Stimulated activated CD8-positive, alpha-beta memory T cell treated with anti-CD3 and anti-CD28 coated beads, Interleukin-4, amount 100 ng/mL, for 1 hour (primary cell): ENCODE results near the gene ECEL1.

Experiments
- DNase-seq, 2 donors: peaks; one replicate each; pipeline ENCODE4 v3.0.0-alpha.2; 2020; ENCODE audit warnings: low read depth in 2 of 2, low spot score in 1 of 2

ECEL1 gene

DNA sequence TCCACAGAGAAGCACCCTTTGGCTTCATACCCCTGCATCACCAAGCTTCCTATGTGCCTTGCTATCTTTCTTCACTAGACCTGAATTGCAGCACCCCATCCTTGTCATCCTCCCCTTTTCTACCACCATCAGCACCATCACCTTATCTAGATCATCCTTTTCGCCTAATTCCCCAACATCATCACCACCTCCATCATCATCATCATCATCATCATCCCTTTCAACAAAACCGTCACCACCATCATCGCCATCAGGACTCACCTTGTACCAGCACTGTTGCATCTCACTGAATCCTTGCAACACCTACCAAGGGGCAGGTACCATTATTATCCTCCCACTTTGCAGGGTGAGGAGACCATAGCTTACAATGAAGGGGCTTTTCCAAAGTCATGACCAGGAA, 10.8 kb upstream of the ECEL1 start:
- no peak for DNase-seq

DNA sequence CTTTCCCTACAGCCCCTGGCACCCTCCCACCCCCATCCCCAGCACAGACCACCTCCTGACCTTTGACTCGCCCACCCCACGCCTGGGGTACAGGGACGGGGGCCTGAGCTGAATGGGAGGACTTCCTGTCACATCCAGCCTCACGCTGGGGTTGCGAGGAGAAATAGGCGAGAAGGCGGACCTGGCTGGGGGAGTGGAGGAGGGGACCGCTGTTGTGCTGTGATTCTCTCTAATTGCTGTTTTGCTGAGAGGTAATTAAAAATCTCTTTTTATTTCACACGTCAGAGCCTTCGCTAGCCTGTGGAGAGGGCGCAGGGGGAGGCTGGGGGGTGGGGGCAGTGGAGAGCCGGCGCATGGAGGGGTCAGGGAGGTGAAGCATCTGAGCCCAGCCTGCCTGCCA, 9.7 kb upstream of the ECEL1 start:
- no peak for DNase-seq

GRCh38 chr2:232496501-232497270, 9.1 kb upstream of the ECEL1 start:
- no peak for DNase-seq

DNA sequence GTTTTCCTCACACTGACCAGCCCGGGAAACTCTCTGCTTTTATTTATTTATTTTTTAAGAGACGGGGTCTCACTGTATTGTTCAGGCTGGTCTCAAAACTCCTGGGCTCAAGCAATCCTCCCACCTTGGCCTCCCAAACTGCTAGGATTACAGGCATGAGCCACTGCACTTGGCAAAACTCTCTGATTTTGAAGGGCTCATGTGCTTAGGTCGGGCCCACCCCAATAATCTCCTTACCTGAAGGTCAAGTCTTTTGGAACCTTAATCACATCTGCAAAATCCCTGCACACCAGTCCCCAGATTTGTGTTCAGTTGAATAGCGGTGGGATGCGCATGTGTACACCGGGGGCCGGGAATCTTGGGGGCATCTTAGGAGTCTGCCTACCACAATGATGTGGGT, 7.7 kb upstream of the ECEL1 start:
- no peak for DNase-seq

DNA sequence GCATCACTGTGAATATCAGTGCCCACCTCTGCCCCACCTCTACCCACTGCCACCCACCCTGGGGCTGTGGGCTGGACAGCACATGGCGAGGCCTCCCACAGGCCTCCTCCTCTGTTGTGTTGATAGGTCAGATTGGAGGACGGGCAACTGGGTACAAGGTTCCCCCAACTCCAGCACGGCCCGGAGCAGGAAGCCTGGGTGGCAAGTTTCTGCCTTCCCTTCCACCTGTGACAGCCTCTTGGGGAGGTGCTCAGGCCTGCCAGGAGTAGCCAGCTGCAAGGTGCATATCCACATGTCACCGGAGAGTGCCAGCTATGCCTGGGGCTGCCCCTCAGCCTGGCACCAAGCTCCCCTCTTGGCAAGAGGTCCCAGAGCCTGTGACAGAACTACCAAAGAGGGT, 6.9 kb upstream of the ECEL1 start:
- DNase-seq: no peak

GRCh38 chr2:232493701-232494474, 6.3 kb upstream of the ECEL1 start:
- no peak for DNase-seq

DNA sequence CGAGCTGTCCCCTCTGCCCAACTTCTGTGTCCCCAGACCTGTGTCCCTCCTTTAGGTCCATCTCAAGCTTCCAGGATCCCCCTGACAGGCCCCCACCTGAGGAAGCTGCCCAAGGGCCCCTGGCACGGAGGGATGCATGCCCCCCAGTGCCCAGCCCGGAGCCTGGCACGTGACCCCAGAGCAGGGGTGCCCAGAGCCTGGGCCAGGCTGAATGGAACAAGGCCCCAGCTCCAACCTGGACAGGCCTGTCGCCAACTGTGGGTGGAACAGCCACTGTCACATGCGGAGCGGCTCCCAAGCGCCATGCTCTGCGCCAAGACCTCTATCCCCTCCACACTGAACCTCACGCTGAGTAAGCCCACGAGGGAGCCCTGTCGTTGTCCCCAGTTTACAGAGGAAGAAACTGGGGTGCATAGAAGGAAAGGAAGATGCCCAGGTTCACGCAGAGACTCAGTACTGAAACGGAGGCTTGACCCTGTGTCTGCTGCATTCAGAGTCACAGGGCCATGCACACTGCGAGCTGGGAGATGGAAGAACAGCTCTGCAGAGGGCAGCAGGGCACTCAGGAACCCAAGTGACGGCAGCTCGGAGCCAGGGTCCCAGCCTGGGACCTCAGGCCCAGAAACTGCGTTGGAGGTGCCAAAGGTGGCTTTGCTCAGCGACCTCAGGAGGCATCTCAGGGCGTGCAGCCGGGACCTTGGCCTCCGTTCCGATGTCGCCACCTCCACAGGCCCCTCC, 5.5 kb upstream of the ECEL1 start:
- no peak for DNase-seq

DNA sequence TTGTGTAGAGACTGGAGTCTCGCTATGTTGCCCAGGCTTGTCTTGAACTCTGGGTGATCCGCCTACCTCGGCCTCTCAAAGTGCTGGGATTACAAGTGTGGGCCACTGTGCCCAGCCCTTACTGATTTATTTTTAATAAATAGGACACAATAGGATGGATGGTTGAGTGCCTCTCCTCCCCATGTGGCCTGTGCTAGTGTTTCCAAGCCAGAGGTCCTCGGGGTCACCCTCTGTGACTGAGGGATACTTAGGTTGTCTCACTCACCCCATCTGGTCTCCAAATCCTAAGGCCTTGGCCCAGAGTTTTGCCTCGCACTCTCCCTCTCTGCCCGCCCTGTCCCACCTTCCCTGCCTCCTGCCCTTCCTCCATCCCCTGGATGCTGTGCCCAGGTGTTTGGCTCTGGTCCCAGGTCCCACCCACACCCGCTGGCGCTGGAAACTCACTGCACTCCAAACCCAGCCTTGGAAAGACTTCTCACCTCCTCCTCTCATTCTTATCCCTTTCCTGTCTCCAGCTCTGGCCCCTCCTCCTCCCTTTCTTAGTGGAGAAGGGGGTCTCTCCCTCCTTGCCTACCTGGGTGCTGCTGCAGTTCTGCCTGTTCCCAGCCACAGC, 4.7 kb upstream of the ECEL1 start:
- DNase-seq: no peak

DNA sequence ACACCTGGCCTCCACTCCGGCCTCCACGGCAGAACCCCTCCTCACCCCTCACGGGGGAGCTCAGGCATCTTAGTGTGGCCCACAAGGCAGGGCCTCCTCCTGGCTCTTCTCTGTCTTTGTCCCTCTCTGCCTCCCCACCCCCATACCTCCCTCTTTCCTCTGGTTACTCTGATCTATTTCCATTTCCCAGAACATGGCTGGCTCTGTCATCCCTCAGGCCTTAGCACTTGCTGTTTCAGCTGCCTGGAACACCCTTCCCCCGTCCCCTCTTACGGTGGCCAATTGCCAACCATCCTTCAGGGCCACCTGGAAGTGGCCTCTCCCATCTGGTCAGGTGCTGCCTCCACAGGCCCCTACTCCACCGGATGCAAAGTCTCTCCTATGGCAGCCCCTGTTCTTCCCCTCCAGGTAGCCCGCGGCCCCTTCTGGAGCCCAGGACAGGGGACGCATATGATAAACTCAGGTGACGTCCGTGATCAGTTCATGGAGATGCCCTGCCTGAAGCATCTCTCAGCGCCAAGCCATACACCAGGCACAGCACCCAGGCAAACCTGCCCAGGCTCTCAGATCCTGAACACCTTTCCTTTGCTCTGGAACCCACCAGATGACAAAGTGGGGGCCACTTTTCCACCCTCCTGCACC, 3.6 kb upstream of the ECEL1 start:
- no peak for DNase-seq

GRCh38 chr2:232490221-232491138, 2.8 kb upstream of the ECEL1 start:
- no peak for DNase-seq

GRCh38 chr2:232489516-232490220, 2.0 kb upstream of the ECEL1 start:
- DNase-seq: no peak

GRCh38 chr2:232488721-232489300, 1.2 kb upstream of the ECEL1 start:
- DNase-seq: no peak

DNA sequence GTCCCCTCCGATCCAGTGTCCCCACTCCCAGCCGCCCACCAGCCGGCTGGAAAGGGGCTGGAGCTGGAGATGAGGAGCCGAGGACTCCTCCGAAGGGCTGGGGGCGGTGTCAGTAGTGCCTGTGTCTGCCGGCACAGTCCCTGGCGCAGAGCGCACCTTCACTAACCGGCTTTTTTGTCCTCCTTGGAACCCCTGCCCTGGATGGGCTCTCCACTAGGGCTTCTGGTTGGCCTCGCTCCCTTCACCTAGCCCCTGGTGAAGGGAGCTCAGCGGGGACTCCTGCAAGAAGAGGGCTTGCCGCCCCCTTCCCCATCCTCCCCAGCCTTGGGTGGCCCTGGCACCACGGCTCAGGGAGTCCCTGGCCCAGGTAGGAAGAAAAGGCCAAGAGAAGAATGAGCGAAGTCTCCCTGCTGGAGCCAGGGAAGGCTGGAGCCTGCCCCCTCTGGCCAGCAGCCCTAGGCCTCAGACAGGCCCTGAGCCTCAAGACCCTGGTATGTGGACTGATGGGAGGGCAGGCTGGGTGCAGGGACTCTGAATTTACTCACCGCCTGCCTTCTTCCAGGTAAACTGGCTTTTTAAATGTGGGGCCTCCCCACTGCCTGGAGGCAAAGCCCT, 570 bp upstream of the ECEL1 start:
- no peak for DNase-seq

DNA sequence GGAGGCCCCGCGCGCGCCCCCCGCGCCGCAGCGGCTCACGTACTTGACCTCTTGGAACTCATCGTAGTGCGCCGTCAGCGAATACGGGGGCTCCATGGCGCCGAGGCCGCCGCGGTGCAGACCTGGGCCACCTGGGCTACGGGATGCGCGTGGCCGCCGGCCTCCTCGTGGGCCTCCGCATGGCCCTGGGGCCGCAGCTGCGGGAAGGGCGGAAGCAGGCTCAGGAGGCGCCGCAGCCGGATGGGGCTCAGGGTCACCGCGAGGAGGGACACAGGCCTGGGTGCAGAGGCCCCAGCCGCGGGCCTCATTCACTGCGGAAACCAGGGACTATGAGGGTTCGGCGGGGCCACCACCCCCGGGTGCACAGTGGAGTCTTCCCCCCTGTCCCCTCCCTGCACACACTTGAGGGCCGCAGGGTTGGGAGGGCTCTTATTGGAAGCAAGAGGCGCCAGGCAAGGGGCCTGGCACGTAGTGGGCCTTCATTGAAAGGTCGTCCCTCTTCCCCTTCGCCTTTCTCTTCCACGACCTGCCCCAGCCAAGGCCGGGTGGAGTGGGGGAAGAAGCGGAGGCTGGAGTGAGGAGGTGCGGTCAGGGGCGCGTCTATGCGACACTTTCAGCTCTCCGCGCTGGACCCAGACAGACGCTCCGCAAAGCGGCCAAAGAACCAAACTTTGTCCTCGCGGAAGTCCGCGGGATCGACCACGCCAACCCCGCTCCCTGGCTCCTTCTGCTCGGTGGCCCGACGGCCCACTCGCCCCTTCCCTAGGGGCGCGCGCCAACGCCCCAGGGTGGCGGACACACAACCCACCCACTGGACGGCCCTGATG, 863 bp downstream of the ECEL1 start:
- no peak for DNase-seq

DNA sequence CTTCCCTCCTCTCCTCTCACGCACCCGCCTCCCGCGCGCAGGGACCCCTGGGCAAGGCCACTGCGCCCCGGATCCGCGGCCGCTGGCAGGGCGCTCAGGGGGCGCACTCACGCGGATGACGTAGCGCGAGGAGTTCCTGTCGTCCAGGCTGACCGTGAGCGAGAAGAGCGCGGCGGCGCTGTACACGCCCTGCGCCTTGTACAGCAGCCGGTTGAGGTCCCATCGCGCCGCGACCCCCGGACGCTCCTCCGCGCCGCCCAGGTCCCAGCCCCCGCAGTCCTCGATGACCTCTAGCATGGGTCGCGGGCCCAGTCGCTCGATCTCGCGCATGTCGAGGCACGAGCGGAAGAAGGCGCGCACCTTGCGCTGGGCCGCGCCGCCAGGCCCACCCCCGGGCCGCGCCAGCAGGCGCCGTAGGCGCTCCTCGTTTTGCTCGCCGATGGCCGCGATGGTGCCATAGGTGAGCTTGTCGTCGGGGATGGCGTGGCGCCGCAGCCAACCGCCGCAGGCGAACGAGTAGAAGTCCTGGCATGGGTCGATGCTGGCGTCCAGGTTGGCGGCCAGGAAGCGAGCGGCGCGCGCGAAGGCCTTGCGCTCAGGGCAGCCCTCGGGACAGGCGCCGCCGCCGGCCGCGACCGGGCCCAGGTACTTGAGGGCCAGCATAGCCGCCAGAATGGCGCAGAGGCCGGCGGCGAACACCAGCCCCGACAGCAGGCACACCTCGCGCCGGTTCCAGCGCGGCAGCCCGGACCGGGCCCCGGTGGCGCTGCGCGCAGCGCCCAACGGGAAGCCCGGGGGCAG, 1.7 kb downstream of the ECEL1 start:
- DNase-seq: no peak

- DNase-seq: no peak
Observed at GRCh38 chr2:232485348-232485756, 2.3 kb downstream of the ECEL1 start.
